Ovary (tissue), 3 donors: ENCODE results near the gene TTC22.

Experiments used
- CTCF ChIP-seq, 3 donors: fragments of 450-650 bp in 2 of 3; fragments of 200-600 bp in 1 of 3; IDR thresholded peaks; one replicate each; pipeline versions ENCODE4 v1.5.1 to v1.8.0; 2016 to 2022; ENCODE audit warnings: antibody characterized with exemption in 3 of 3, mild to moderate bottlenecking in 1 of 3
- POLR2A ChIP-seq: fragments of 450-650 bp; IDR thresholded peaks from one replicate; pipeline ENCODE4 v1.6.1; 2017; ENCODE audit warnings: antibody characterized with exemption, mild to moderate bottlenecking, moderate library complexity
- donor health status: DM: no; HTN: no; CAD: no.

DNA sequence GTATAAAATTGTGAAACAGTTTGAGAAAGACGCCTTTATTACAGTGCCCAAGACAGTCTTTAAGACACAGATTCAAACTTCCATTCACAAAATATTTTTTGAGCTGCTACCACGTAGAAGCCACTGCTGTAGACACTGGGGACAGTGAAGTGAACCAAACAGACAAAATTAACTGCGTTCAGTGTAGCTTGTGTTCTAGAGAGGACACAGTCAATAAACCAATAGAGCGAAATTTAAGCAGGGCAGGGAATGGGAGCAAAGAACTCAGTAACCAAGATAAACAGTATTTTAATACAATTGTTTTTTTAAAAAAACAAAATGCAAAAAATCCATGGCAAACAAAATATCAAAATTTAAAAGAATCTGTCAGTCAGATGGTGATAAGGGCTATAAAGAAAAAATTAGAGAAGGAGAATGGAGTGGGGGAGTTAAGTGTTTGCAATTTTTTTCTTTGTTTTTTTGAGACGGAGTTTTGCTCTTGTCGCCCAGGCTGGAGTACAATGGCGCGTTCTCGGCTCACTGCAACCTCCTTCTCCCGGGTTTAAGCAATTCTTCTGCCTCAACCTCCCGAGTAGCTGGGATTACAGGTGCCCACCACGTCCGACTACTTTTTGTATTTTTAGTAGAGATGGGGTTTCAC, 36.1 kb downstream of the TTC22 start:
- TF ChIP-seq POLR2A (no peak), CTCF (IDR thresholded peaks at IDR 0.05) (no peak)
